HepG2 (cell line): Measurements from ENCODE around the gene CHRNG. TPM values are rescaled to one million over a fixed set of nuclear protein-coding genes. Genes with fewer than 3 reads are reported as not detected.

ENCODE experiments used
- DMAP1 ChIP-seq: IDR thresholded peaks from 2 replicates; pipeline ENCODE4 v1.6.1; 2016
- GATAD1 ChIP-seq: IDR thresholded peaks from 2 replicates; pipeline ENCODE4 v1.6.1; 2016; ENCODE audit warnings: missing genetic modification reagents, missing compliant biosample characterization
- HNRNPK ChIP-seq: fragments of 200-400 bp; formaldehyde crosslinking; IDR thresholded peaks from 2 replicates; pipeline ENCODE4 v1.6.1; 2018; ENCODE audit warnings: low read length, low read depth, moderate library complexity, mild to moderate bottlenecking; ENCODE audit not compliant: poor library complexity, severe bottlenecking
- LRRFIP1 ChIP-seq: sonication (generic); formaldehyde crosslinking; conservative IDR thresholded peaks from 2 replicates; pipeline ENCODE4 v1.4.0; 2020; ENCODE audit warnings: missing genetic modification reagents
- MTF2 ChIP-seq: sonication (generic); formaldehyde crosslinking; IDR thresholded peaks from 2 replicates; pipeline ENCODE4 v1.5.0; 2020; ENCODE audit warnings: missing genetic modification reagents, borderline replicate concordance
- MZF1 ChIP-seq: sonication (generic); formaldehyde crosslinking; IDR thresholded peaks from 2 replicates; pipeline ENCODE4 v1.8.1; 2023; ENCODE audit warnings: mild to moderate bottlenecking, missing genetic modification reagents, borderline replicate concordance
- RAD21 ChIP-seq: fragments of 450-650 bp; formaldehyde crosslinking; IDR thresholded peaks from 2 replicates; pipeline ENCODE4 v1.5.0; 2020; ENCODE audit warnings: mild to moderate bottlenecking
- THAP9 ChIP-seq: sonication (generic); formaldehyde crosslinking; IDR thresholded peaks from 2 replicates; pipeline ENCODE4; 2020; ENCODE audit warnings: missing genetic modification reagents, mild to moderate bottlenecking, borderline replicate concordance
- ZNF737 ChIP-seq: sonication (generic); formaldehyde crosslinking; IDR thresholded peaks from 2 replicates; pipeline ENCODE4 v1.5.0; 2020; ENCODE audit warnings: missing genetic modification reagents, mild to moderate bottlenecking, borderline replicate concordance
- polyA plus RNA-seq, 8 experiments: library from polyadenylated mRNA; depleted of rRNA in 3 of 8; stranded (reverse) in 7 of 8; unstranded in 1 of 8; fragments of >200 nt; fragmentation: Illumina TruSeq in 4 of 8; extraction: Trizol in 4 of 8; gene quantifications; 2 replicates each; pipeline versions ENCODE4 v1.2.1 to v1.2.3, GENCODE V29; 2011 to 2016; ENCODE audit warnings: low read depth in 4 of 8, missing spikeins in 1 of 8, mixed read lengths in 1 of 8; ENCODE audit not compliant: insufficient read depth in 1 of 8
- total RNA-seq, 5 experiments: library from RNA; depleted of rRNA; stranded (reverse); fragments of >200 nt; fragmentation: Illumina TruSeq; extraction: Trizol; gene quantifications; 2 replicates each; pipeline ENCODE4 v1.2.3, GENCODE V29; 2016; ENCODE audit warnings: low read depth in 1 of 5

The CHRNG gene
- total and polyA plus RNA-seq, 2 of the 13 experiments (the other 11 are each of a cell fraction or from before 2014, with no cell fraction given): not detected

DNA sequence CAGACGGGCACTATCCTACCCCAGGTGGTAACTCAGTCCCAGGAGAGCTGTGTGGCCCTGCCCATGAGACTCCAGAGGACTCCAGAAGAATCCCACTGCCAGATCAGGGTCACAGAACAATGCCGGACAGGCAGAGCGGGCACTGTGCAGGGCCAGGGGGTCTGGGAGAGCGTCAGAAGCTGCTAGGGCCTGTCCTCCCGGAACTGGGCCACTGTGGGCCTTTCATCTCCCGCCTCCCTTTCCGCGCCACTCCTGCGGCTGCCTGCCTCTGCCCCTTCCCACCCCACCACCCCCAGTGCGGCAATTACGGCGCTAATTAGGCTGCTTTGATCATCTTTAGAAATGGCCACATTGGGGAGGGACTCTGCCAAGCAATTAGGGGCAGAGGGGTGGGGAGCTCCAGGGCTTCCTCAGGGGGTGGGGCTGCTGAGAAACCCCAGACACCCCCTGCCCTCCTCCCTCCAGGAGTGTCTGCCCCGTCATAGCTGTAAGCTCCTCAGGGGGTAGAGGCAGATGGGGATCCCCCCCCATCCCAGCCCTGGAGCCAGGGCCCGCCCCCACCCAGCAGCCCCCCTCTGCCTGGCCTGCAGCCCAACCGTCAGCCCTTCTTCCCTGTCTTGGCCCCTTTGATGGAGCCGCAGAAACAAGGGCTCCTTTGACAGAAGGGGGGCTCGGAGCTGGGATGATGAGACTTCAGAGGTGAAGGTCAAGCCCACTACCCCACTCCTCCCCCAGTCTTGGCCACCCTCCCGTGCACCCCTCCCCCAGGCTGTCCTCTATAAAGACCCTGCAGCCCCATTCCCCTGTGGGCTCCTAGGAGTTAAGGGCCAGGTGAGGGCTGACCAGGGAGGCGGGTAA is 19.7 kb upstream of the CHRNG start, which contains the start of gene PRSS56 (continued):
- TF ChIP-seq LRRFIP1 (CRISPR knock-in tag): no peak
- TF ChIP-seq RAD21 (CRISPR knock-in tag): no peak
- no peak for TF ChIP-seq HNRNPK
- TF ChIP-seq DMAP1: no peak
- no peak for TF ChIP-seq MZF1
- TF ChIP-seq THAP9: no peak
- no peak for TF ChIP-seq GATAD1
- no peak for TF ChIP-seq ZNF737 (CRISPR knock-in tag)
- TF ChIP-seq MTF2 (CRISPR knock-in tag): no peak
